ENCODE measurements around the gene HNRNPUL2. TPM values are rescaled to one million over a fixed set of nuclear protein-coding genes. Genes with fewer than 3 reads are reported as not detected.
"Not testable (repeated sequence)": the region's sequence is repeated elsewhere in the genome, so short reads cannot be mapped to it uniquely, and the experiment has no call there.

HNRNPUL2 gene
- total and polyA plus RNA-seq, 2 donors from 2014 or later, result 37.1 to 49.0 TPM

- intact Hi-C loops (cut with DNase I), result no loop called here
- H3K4me1 ChIP-seq (ENCODE audit: control insufficient read depth in 2 of 3, insufficient read depth in 2 of 3, low read depth in 1 of 3, low read length in 3 of 3), result peaks cover 0 to 8% (median 7%) of the 10 kb centered on the region in 3 donors
- TF ChIP-seq CTCF (IDR thresholded peaks at IDR 0.05; ENCODE audit: borderline replicate concordance, extremely low read depth, insufficient read depth), result no peak
- H3K9me3 ChIP-seq (ENCODE audit: control insufficient read depth in 2 of 3, insufficient read depth in 1 of 3, low read length in 3 of 3), result no peaks in the 10 kb centered on the region
- H3K4me3 ChIP-seq (ENCODE audit: low read length in 3 of 3), result no peak overlapping the region
- FAIRE-seq (no peak), DNase-seq (peak in 1 of 5 donors; percentile 31)
- H3K9ac ChIP-seq (ENCODE audit: low read length in 3 of 3), result no peak overlapping the region
- H3K36me3 ChIP-seq (ENCODE audit: control insufficient read depth in 2 of 3, insufficient read depth in 3 of 3, low read length in 3 of 3), result peaks cover 0 to 21% (median 9%) of the 10 kb centered on the region in 3 donors
- H3K27me3 ChIP-seq (ENCODE audit: control insufficient read depth, insufficient read depth, low read length), result no peaks in the 10 kb centered on the region
- H3K27ac ChIP-seq (ENCODE audit: low read depth in 2 of 2, low read length in 2 of 2), result no peak overlapping the region
Observed at GRCh38 chr11:62774407-62774806, 47.1 kb upstream of the HNRNPUL2 start.

- H3K9ac ChIP-seq (ENCODE audit: low read length in 3 of 3), result peak within 1 kb of the TSS; percentile 65 to 82 (median 78)
- no peak for FAIRE-seq
- peaks cover 0 to 15% (median 13%) of the 10 kb centered on the region in 3 donors for H3K36me3 ChIP-seq (ENCODE audit: control insufficient read depth in 2 of 3, insufficient read depth in 3 of 3, low read length in 3 of 3)
- H3K27me3 ChIP-seq (ENCODE audit: control insufficient read depth, insufficient read depth, low read length), result no peaks in the 10 kb centered on the region
- intact Hi-C loops (cut with DNase I), result no loop called here
- DNase-seq, result peak; percentile 98 to 99 (median 98)
- peaks cover 0 to 8% (median 7%) of the 10 kb centered on the region in 3 donors for H3K4me1 ChIP-seq (ENCODE audit: control insufficient read depth in 2 of 3, insufficient read depth in 2 of 3, low read depth in 1 of 3, low read length in 3 of 3)
- peak within 1 kb of the TSS; percentile 92 to 99 for H3K27ac ChIP-seq (ENCODE audit: low read depth in 2 of 2, low read length in 2 of 2)
- no peaks in the 10 kb centered on the region for H3K9me3 ChIP-seq (ENCODE audit: control insufficient read depth in 2 of 3, insufficient read depth in 1 of 3, low read length in 3 of 3)
- no peak for TF ChIP-seq CTCF (IDR thresholded peaks at IDR 0.05; ENCODE audit: borderline replicate concordance, extremely low read depth, insufficient read depth)
- H3K4me3 ChIP-seq (ENCODE audit: low read length in 3 of 3), result peak within 1 kb of the TSS; percentile 74 to 87 (median 86)
Observed at GRCh38 chr11:62771144-62772021, 44.1 kb upstream of the HNRNPUL2 start, which contains the start of gene TAF6L. TSS of gene TAF6L (plus strand) at chr11:62771396. CDS start at chr11:62775784, 4,388 bp downstream.

- H3K27ac ChIP-seq (ENCODE audit: low read depth in 2 of 2, low read length in 2 of 2), result peak overlapping the region; percentile 92 to 99
- H3K36me3 ChIP-seq (ENCODE audit: control insufficient read depth in 2 of 3, insufficient read depth in 3 of 3, low read length in 3 of 3), result peaks cover 4 to 15% (median 10%) of the 10 kb centered on the region in 3 donors
- peak overlapping the region; percentile 59 to 78 (median 65) for H3K9ac ChIP-seq (ENCODE audit: low read length in 3 of 3)
- H3K27me3 ChIP-seq (ENCODE audit: control insufficient read depth, insufficient read depth, low read length), result no peaks in the 10 kb centered on the region
- DNase-seq (peak in 2 of 5 donors; percentile 54 to 64), FAIRE-seq (no peak)
- H3K9me3 ChIP-seq (ENCODE audit: control insufficient read depth in 2 of 3, insufficient read depth in 1 of 3, low read length in 3 of 3), result no peaks in the 10 kb centered on the region
- peak overlapping the region; percentile 74 to 87 (median 86) for H3K4me3 ChIP-seq (ENCODE audit: low read length in 3 of 3)
- H3K4me1 ChIP-seq (ENCODE audit: control insufficient read depth in 2 of 3, insufficient read depth in 2 of 3, low read depth in 1 of 3, low read length in 3 of 3), result peaks cover 0 to 8% (median 7%) of the 10 kb centered on the region in 3 donors
- intact Hi-C loops (cut with DNase I), result no loop called here
- no peak for TF ChIP-seq CTCF (IDR thresholded peaks at IDR 0.05; ENCODE audit: borderline replicate concordance, extremely low read depth, insufficient read depth)
Observed at GRCh38 chr11:62770778-62771143, 43.5 kb upstream of the HNRNPUL2 start.

GRCh38 chr11:62760867-62761227, 33.6 kb upstream of the HNRNPUL2 start:
- intact Hi-C loops (cut with DNase I); H3K27ac ChIP-seq (ENCODE audit: low read depth in 2 of 2, low read length in 2 of 2); H3K36me3 ChIP-seq (ENCODE audit: control insufficient read depth in 2 of 3, insufficient read depth in 3 of 3, low read length in 3 of 3); H3K27me3 ChIP-seq (ENCODE audit: control insufficient read depth, insufficient read depth, low read length); H3K9ac ChIP-seq (ENCODE audit: low read length in 3 of 3); FAIRE-seq; DNase-seq; H3K9me3 ChIP-seq (ENCODE audit: control insufficient read depth in 2 of 3, insufficient read depth in 1 of 3, low read length in 3 of 3): not testable (repeated sequence)
- Histone ChIP-seq H3K4me1 (ENCODE audit: control insufficient read depth in 2 of 3, insufficient read depth in 2 of 3, low read depth in 1 of 3, low read length in 3 of 3) (peaks cover 0 to 11% (median 10%) of the 10 kb centered on the region in 3 donors), H3K4me3 (ENCODE audit: low read length in 3 of 3) (peak overlapping the region in 2 of 3 donors; percentile 11 to 95)
